Gastrocnemius medialis (tissue), 4 donors: Measurements from ENCODE around the gene TMEM266. TPM values are rescaled to one million over a fixed set of nuclear protein-coding genes. Genes with fewer than 3 reads are reported as not detected.

ENCODE experiments used
- ATAC-seq, 2 donors: fragments of 150-250 bp; one replicate each; pipeline ENCODE4 v1.9.1; 2016
- DNase-seq, 2 donors: peaks; one replicate each; pipeline ENCODE4 v3.0.0-alpha.2; 2019
- H3K27ac ChIP-seq, 4 donors: fragments of 200-600 bp; sonication (generic); 1 replicate in 1 of 4; 2 replicates in 3 of 4; pipeline ENCODE4 v1.5.1; 2016 to 2018; ENCODE audit warnings: mild to moderate bottlenecking in 2 of 4, moderate library complexity in 1 of 4
- H3K27me3 ChIP-seq, 3 donors: fragments of 200-600 bp; sonication (generic) in 2 of 3; 1 replicate in 1 of 3; 2 replicates in 2 of 3; pipeline versions ENCODE4 v1.5.1 to v1.6.0; 2016 to 2019; ENCODE audit warnings: mild to moderate bottlenecking in 1 of 3, moderate library complexity in 1 of 3
- H3K36me3 ChIP-seq, 2 donors: fragments of 200-600 bp; sonication (generic) in 1 of 2; one replicate each; pipeline ENCODE4 v1.5.1; 2017 to 2018
- H3K4me1 ChIP-seq, 2 donors: fragments of 200-600 bp; sonication (generic) in 1 of 2; one replicate each; pipeline ENCODE4 v1.5.1; 2016 to 2017; ENCODE audit warnings: mild to moderate bottlenecking in 2 of 2
- H3K4me3 ChIP-seq, 4 donors: fragments of 200-600 bp; sonication (generic) in 3 of 4; 1 replicate in 1 of 4; 2 replicates in 3 of 4; pipeline ENCODE4 v1.5.1; 2016 to 2019; ENCODE audit warnings: mild to moderate bottlenecking in 2 of 4
- H3K9me3 ChIP-seq, 3 donors: fragments of 200-600 bp; sonication (generic) in 2 of 3; 1 replicate in 1 of 3; 2 replicates in 2 of 3; pipeline ENCODE4 v1.5.1; 2016 to 2019
- POLR2A ChIP-seq, 2 donors: fragments of 450-650 bp; IDR thresholded peaks; one replicate each; pipeline ENCODE4 v1.6.1; 2017; ENCODE audit warnings: antibody characterized with exemption in 2 of 2, mild to moderate bottlenecking in 2 of 2, moderate library complexity in 2 of 2
- in situ Hi-C, 4 donors: fragments of 200-750 bp; cut with MboI; loops; one replicate each; pipeline versions ENCODE4 v1.15.0 to v1.8.0; 2017; ENCODE audit warnings: low sequenced_read_pairs in 4 of 4
- intact Hi-C: fragments of 100-400 bp; cut with DNase I; formaldehyde crosslinking; loops from one replicate; pipeline ENCODE4 v1.15.1; 2023; ENCODE audit warnings: low total_unique reads
- total RNA-seq, 4 donors: library from RNA; depleted of rRNA; stranded (reverse); fragments of >200 nt; gene quantifications; one replicate each; pipeline versions ENCODE4 v1.1.0 to v1.2.3, GENCODE V29; 2016
- TF ChIP-seq, protein P1 (sequence below), 5 experiments: fragments of 450-650 bp in 3 of 5; fragments of 200-600 bp in 2 of 5; sonication (generic) in 2 of 5; IDR thresholded peaks in 4 of 5; conservative IDR thresholded peaks in 1 of 5; 1 replicate in 4 of 5; 2 replicates in 1 of 5; pipeline ENCODE4 v1.5.1; 2016 to 2019; ENCODE audit warnings: antibody characterized with exemption in 5 of 5, mild to moderate bottlenecking in 3 of 5, moderate library complexity in 3 of 5

The TMEM266 gene
- total RNA-seq, 4 donors from 2014 or later = 3.6 to 17.1 (median 11.7) TPM

DNA sequence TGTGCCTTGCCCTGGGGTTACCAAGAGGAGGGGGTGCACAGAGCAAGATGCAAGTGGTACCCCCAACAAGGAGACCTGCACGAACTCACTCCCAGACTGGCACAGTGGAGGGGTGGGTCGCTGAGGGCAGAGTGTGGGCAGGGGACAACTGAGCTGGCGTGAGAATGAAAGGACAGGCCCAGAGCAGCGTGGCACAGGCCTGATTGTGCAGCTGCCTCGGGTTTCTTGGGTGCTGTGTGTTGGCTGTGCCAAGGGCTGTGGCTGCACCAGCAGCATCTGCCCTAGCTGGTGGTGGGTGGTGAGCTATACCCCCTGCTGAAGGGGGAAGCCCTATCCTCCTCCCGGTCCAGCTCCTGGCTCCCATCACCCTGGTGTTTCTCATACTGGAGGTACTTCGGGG, 92.4 kb downstream of the TMEM266 start:
- H3K9me3 ChIP-seq = no peaks in the 10 kb centered on the region
- peaks cover 22 to 24% of the 10 kb centered on the region in 2 donors for H3K4me1 ChIP-seq
- in situ Hi-C loops (no loop called here), intact Hi-C loops (loop anchor here (2.0 to 10.0 kb wide), 4 partner anchors 33 to 713 kb away; partner anchors contain the start of gene SIN3A)
- no peak overlapping the region for H3K4me3 ChIP-seq
- H3K36me3 ChIP-seq = no peaks in the 10 kb centered on the region
- TF ChIP-seq POLR2A (IDR thresholded peaks at IDR 0.05) = no peak
- TF ChIP-seq, protein P1, sequence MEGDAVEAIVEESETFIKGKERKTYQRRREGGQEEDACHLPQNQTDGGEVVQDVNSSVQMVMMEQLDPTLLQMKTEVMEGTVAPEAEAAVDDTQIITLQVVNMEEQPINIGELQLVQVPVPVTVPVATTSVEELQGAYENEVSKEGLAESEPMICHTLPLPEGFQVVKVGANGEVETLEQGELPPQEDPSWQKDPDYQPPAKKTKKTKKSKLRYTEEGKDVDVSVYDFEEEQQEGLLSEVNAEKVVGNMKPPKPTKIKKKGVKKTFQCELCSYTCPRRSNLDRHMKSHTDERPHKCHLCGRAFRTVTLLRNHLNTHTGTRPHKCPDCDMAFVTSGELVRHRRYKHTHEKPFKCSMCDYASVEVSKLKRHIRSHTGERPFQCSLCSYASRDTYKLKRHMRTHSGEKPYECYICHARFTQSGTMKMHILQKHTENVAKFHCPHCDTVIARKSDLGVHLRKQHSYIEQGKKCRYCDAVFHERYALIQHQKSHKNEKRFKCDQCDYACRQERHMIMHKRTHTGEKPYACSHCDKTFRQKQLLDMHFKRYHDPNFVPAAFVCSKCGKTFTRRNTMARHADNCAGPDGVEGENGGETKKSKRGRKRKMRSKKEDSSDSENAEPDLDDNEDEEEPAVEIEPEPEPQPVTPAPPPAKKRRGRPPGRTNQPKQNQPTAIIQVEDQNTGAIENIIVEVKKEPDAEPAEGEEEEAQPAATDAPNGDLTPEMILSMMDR (IDR thresholded peaks at IDR 0.05 in 4 of 5, conservative IDR thresholded peaks at IDR 0.05 in 1 of 5) = no peak
- DNase-seq (no peak), ATAC-seq (no peak)
- H3K27me3 ChIP-seq = no peaks in the 10 kb centered on the region
- no peak overlapping the region for H3K27ac ChIP-seq

DNA sequence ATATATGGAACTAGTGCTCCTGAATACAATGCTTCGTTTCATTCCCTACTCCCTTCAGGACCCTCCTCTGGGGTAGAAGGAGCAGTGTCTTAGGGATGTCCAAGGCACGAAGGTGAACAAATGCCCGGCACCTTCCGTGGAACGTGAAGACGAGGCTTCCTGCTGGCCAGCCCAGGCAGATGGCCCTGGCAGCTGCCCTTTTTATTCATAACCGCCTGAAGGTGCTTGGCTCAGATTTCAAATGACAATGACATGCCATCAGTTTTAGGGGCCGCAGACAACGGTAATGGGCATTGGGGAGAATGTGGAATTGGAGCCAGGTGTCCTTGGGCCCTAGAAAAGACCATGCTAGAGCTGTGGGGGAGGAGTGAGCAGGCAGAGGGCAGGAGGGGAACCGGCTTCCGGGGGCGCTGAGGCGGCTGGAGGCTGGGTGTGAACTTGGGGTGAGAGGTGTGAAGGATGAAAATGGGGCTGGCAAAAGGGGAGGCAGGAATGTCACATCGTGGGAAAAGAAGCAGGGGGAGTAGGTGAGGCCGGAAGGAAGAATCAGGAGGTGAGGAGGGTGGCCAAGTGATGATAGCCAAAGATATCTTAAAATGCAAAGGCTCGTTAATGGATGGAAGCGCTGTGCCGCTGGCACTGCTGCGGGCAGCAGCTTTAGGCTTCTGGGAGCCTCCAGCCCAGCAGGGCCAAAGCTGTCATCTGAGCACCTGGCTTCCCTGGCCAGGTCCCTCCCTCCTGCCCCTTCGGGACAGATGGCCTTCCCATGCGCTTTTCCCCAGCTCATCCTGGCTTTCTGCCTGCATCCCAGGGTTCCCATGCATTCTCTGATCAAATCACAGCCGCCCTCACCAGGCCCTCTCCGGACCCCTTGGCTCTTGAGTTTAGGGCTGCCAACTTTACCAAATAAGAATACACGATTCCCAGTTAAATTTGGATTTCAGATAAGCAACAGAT, 93.7 kb downstream of the TMEM266 start:
- peak; percentile 59 to 73 for ATAC-seq
- intact Hi-C loops (loop anchor here (2.0 to 10.0 kb wide), 4 partner anchors 31 to 711 kb away; partner anchors contain the start of gene SIN3A), in situ Hi-C loops (no loop called here)

DNA sequence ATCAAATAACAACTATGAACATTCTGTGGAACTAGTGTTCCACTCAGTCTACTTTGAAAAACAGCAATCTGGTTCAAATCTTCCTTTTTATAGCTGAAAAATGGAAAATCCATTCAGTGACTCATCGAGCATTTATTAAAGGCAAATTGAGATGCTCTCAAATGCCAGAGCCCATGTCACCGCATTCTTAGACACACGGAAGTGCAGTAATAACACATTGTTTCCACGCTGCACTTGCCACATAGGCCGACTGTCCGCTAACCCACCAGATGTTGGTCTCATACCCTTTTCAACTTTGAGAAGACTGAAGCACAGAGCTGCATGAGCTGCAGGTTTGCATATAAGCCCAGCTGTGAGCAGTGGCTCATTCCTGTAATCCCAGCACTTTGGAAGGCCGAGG, 95.9 kb downstream of the TMEM266 start:
- Histone ChIP-seq H3K27ac (no peak overlapping the region), H3K36me3 (no peaks in the 10 kb centered on the region), H3K4me3 (no peak overlapping the region), H3K9me3 (no peaks in the 10 kb centered on the region), H3K27me3 (no peaks in the 10 kb centered on the region), H3K4me1 (peaks cover 11 to 13% of the 10 kb centered on the region in 2 donors)
- no peak for TF ChIP-seq POLR2A (IDR thresholded peaks at IDR 0.05)
- TF ChIP-seq, protein P1 (IDR thresholded peaks at IDR 0.05 in 4 of 5, conservative IDR thresholded peaks at IDR 0.05 in 1 of 5) = no peak
- ATAC-seq (no peak), DNase-seq (no peak)
- in situ Hi-C loops = no loop called here
- intact Hi-C loops = loop anchor here (10.0 kb wide), 2 partner anchors 701 to 709 kb away; partner anchors contain the start of gene SIN3A

More for the DNA sequence above, 93.7 kb downstream of the TMEM266 start:
- Histone ChIP-seq H3K36me3 (no peaks in the 10 kb centered on the region), H3K9me3 (no peaks in the 10 kb centered on the region), H3K4me1 (peaks cover 16 to 24% of the 10 kb centered on the region in 2 donors), H3K27ac (peak overlapping the region; percentile 54 to 64 (median 58)), H3K27me3 (no peaks in the 10 kb centered on the region), H3K4me3 (no peak overlapping the region)
- TF ChIP-seq, protein P1 (IDR thresholded peaks at IDR 0.05 in 4 of 5, conservative IDR thresholded peaks at IDR 0.05 in 1 of 5) = no peak
- peak; percentile 18 to 40 for TF ChIP-seq POLR2A (IDR thresholded peaks at IDR 0.05)
- peak; percentile 57 to 76 for DNase-seq

DNA sequence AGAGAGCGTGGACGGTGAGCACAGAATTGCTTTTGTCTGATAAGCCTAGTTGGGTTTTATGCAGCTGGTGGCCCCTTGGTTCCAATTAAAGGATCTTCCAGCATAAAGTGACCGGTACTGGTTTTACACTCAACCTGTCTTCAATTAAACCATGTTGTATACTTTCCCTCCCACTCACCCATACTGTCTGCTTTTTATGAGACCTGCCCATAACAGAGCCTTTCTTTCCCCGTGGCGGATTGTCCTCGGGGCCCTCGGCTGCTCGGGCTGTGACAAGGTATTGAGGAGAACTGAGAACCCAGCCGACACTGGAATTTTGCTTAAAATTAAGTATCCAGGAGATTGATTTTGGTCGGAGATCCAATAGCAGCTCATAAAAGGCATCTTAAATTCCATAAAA, 98.4 kb downstream of the TMEM266 start:
- Histone ChIP-seq H3K4me1 (peaks cover 21 to 24% of the 10 kb centered on the region in 2 donors), H3K9me3 (no peaks in the 10 kb centered on the region), H3K36me3 (no peaks in the 10 kb centered on the region), H3K27me3 (no peaks in the 10 kb centered on the region), H3K27ac (no peak overlapping the region), H3K4me3 (no peak overlapping the region)
- intact Hi-C loops = loop anchor here (10.0 kb wide), 2 partner anchors 703 to 707 kb away; partner anchors contain the start of gene SIN3A
- TF ChIP-seq POLR2A (IDR thresholded peaks at IDR 0.05) = no peak
- TF ChIP-seq, protein P1 (IDR thresholded peaks at IDR 0.05 in 4 of 5, conservative IDR thresholded peaks at IDR 0.05 in 1 of 5) = no peak
- in situ Hi-C loops = no loop called here
- no peak for ATAC-seq
- DNase-seq = no peak
